Stimulated activated CD4-positive, alpha-beta T cell treated with anti-CD3 and anti-CD28 coated beads, Interleukin-1b, Interleukin-23, amount 100 ng/mL, for 1 hour (primary cell): Measurements from ENCODE around the gene LGALS3BP.

ENCODE experiments used
- DNase-seq, 2 donors: peaks; one replicate each; pipeline ENCODE4 v3.0.0-alpha.2; 2020; ENCODE audit warnings: low read depth in 2 of 2

The LGALS3BP gene

DNA sequence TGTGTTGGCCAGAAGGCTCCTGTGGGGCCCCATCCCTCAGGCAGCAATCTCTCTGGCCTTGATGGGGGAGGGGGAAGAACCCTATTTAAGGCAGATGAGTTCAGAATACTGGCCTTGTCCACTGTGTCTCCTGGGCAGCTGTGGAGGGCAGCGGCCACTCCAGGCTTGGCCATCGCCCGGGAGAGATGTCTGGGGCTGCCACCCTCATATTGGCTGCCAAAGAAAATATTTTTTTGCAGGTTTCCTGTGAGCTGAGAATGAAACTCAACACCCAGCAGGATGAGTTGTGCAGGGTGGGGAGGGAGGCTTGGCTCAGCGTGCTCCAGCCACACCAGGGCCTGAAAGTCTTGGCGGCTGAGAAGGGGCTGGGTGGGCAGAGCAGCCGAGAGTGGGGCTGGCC lies 40.1 kb downstream of the LGALS3BP start:
- no peak for DNase-seq

- DNase-seq: no peak
These were observed 42.2 kb downstream of the LGALS3BP start for GRCh38 chr17:78937561-78937960.

DNA sequence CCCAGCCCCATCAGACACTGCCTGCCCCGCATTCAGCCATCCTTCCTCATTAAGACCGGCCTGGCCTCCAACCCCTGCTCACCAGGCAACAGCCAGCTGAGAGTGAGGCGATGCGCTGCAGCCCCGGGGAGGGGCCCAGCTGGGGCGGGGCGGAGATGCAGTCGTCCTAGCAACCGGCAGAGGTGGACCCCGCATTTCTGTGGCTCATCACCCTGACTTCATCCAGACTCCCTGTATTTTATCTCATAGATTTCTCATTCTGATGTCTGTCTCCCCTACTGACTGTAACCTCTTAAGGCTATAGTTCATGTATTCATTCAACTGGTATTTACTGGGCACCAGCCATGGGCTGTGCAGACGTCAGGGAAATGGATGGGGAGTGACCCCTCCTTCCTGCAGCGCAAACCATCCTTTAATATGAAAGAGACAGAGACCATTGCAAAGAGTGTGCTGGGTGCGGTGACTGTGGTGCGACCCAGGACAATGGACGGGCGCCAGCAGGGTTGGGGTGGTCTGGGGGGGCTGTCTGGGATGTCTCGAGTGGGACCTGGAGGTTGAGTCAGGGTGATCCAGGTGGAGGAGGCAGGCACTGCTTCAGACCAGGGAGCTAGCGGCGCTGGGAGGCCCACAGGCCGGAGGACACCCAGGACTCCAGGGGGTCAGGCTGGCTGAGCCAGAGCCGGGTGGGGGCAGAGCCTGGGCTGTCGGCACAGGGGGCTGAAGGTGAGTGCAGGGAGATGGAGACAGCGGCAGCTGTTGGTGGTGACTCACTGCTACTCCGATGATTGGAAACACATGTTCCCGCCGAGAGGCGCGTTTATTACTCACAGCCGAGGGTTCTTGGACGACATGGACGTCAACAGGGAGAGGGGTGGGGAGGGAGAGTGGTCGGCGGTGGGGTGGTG lies 44.1 kb downstream of the LGALS3BP start:
- no peak for DNase-seq

GRCh38 chr17:78934681-78935418 lies 44.9 kb downstream of the LGALS3BP start:
- DNase-seq: no peak

DNA sequence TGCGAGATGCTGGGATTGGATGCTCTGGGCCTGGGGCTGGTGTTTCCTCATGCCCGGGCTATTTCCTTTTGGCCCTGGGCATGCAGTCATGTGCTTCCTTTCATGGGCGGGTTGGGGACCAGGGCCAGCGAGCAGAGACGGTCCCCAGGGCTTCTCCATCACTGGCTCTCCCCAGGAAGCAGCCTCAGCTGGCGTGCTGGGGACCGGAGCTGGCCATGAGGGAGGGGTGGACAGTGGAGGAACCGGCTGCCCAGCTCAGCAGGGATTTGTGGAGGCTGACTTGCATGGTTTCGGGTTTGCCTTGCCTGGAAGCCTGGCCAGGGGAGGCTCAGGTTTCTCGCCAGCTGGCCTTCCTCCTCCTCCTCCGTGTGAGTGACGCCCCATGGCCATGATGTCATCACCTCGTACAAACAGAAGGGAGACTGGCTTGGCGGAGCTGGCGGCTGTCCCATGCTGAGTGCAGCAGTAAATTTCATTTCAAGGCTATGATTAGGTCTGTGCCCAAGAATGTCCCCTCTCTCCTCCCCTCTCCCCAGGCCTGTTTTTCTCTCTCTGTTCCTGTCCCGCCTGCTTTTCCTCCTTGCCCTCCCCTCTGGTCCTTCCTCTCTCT lies 45.7 kb downstream of the LGALS3BP start:
- DNase-seq: no peak

GRCh38 chr17:78933025-78933958 lies 46.4 kb downstream of the LGALS3BP start:
- DNase-seq: peak in 1 of 2 donors; percentile 11

DNA sequence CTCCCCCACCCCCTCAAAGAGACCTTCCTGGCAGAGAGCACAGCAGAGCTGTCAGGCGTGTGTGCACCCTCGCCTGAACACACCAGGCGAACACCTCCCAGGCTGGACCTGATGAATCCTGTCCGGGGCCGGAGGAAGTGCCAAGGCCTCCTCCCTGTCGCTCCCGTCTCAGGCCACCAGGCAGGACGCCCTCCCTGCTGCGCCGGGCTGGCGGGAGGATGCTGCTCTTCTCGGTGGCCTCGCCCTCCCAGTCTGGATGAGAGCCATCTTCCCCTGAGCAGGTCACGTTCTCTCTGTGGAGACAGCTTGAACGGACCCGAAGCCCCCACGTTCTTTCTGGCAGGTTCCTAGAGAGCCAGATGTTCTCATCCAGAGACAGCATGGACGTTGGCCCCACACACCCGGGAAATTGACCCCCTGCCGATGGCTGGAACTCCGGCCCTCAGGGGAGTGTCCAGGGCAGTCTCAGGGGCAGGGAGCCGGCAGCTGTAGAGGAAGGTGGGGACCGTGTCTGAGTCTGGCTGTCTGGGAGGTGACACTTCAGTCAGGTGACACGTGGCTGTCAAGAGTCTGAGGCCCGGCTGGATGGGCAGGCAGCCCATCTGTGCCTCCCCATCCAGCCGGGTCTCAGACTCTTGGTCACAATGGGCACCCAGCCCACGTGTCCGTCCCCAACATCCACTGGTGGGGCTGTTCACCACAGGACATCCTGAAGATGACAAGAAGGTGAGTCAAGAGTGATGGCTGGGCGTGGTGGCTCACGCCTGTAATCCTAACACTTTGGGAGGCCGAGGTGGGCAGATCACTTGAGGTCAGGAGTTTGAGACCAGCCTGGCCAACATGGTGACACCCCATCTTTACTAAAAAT lies 49.6 kb downstream of the LGALS3BP start:
- no peak for DNase-seq

DNA sequence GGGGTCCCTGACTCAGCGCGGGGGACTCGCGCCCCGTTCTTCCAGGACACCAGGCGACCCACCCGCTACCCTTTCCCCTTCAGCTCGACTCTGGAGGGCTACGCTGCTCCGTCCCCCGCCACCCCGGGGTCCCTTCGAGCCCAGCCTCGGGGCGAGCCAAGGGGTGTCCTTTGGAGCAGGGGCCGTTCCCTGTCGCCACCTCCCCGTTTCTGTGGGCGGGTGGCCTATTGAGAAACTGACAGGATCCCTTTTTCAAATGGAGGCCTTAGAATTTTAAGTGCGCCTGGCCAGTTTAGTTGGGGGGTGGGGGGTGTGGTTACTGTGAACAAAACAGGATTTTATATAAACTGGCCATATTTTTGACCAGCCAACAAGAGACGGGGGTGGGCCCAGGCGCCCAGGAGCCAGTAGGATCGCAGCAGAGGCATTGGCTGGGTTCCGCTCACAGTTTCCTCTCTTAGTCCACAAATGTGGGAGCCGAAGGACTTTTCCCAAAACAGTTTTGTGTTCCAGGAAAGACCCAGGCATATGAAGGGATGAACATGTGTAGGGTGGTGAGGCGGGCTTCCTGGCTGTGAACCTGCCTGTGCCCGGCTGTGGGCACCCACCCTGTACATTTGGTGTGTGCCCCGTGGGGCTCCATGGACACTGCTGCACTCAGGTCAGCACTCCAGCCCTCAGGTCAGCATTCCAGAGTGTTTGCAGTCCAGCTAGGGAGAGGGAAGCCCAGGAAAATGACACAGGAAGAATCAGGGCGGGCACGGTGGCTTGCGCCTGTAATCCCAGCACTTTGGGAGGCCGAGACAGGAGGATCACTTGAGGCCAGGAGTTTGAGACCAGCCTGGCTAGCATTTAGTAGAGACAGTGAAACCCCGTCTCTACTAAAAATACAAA lies 53.8 kb downstream of the LGALS3BP start:
- DNase-seq: no peak

DNA sequence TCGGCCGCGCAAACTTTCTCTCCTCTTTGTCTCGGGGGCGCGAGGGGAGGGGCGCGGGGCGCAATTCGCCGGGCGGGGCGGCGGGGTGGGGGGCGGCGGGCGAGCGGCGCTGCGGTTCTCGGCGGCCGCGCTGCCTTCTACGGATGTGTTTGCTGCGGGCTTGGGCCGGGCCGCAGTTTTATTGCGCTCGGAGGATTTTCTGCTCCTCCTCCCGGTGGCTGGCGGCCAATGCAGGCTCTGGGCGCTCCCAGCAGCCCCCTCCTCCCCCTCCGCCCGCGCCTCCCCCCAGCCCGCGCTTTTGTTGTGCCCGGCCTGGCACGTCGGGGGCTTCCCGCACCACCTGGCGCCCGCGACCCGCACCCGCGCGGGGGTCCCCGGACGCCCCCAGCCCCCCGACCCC lies 54.5 kb downstream of the LGALS3BP start, which contains the start of gene TIMP2:
Gene TIMP2 (minus strand): TSS at position 154 of the 400 bp plus-strand sequence. CDS start 299 bp downstream, outside the sequence.
- DNase-seq: peak; percentile 34

DNA sequence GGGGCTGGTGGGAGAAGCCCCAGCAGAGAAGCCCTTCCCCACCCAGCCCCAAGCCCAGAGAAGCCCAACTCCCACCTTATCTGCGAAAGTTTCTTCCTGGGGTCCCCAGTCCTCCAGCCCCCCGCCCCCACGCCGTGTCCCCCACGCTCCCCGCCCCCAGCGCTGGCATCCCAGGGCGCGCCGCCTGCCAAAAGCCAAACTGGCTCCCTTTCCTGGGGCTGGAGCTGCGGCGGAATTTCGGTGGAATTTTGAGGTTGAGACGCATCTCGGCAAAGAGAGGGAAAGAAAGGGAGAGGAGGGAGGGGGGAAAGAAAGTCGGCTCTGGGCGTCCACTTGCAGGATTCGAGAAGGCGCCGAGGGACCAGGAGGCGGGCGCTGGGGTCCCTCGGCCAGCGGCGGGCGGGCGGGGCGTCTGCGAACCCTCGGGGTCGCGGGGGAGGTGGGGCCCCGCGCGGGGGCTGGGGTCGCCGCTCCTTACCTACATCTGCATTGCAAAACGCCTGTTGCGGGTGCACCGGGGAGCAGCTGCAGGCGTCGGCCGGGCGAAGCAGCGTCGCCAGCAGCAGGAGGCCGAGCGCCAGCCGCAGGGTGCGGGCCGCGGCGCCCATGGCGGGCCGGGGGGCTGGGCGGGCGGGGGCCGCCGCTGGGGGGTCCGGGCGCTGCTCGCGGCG lies 55.1 kb downstream of the LGALS3BP start:
- no peak for DNase-seq

GRCh38 chr17:78923660-78924453 lies 55.9 kb downstream of the LGALS3BP start:
- DNase-seq: peak in 1 of 2 donors; percentile 34

DNA sequence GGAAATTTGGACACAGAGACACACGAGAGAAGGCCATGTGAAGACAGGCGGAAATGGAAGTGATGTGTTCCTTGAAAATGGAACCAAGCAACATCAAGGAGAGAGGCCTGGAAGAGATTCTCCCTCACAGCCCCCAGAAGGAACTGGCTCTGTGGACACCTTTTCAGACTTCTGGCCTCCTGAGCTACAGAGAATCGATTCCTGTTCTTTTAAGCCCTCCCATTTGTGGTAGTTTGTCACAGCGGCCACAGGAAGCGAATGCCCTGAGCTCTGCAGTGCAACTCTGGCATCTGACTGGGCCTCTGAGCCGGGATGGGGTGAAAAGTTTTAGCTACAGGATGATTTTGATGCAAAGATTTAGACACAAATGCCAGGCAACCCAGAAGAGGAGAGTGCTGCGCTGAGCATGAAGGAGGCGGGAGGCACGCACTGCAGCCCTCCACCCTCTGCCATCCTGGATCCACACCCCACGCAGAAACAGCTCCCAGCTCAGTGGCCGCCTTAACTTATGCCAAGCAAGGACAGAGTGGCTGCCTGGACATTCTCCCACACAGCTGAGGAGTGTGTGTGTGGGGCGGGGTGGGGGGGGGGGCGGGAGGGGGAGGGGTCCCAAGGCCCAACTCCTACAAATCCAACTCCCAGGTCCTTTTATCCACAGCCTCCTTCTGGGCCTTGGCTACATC lies 56.8 kb downstream of the LGALS3BP start:
- DNase-seq: no peak

DNA sequence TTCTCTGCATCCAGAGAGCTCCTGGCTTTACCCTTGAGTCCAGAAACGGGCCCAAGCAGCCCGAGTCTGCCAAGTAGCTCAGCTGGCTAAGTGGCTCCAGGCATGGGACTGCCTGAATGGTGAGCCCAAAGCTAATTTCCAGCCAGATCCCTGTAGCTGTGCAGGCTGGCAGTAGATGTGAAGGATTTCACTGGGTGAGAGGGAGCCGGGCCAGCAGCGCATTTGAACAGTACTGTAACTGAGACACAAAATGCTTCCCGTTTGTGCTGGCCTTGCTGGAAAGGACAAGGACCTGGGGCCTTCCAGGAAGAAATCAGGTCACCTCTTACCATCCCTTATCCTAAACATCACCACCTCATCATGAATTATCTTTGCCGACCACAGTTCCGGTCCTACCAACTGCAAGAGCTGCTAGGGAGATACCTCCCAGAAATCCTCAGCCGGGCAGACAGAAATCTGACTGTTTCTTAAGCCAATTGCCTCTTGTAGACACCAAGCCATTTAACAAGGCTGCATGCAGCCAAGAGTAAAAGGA lies 58.2 kb downstream of the LGALS3BP start:
- no peak for DNase-seq
